ENCODE data around the gene SHISAL1.

- TF ChIP-seq CTCF (IDR thresholded peaks at IDR 0.05; ENCODE audit: low read length), result no peak
- TF ChIP-seq EZH2 (optimal IDR thresholded peaks at IDR 0.05; ENCODE audit: low read depth, low read length), result no peak
- no peak for TF ChIP-seq EZH2phosphoT487 (IDR thresholded peaks at IDR 0.05; ENCODE audit: low read length)
These were observed 21.3 kb upstream of the SHISAL1 start for GRCh38 chr22:44333847-44334635.
